ENCODE measurements around the gene ARID1B.

ARID1B gene

DNA sequence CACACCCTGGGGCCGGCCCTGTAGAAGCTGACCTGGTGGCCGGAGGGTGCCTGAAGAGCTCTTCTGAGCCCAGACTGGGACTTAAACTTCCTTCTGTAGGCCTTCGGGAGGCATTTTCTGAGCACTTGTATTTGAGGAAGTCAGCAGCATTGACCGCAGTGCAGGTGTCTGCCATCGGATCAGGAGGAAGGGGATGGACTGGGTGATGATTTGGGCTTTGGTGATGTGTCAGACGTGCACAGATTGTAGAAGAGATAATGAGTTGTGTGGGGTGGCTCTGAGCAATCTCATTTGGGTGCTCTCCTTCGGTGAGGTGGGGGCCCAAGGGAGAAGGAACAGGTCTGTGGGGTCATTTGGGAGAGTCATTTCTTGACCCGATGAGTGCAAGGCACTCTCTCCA lies 150.9 kb downstream of the ARID1B start:
- Histone ChIP-seq H3K9me2 (replicated peaks; ENCODE audit: insufficient read depth, low read length) (no peaks in the 10 kb centered on the region), H3K4me2 (ENCODE audit: low read depth, low read length) (no peak overlapping the region), H3K4me3 (ENCODE audit: low read length) (no peak overlapping the region), H3K4me1 (ENCODE audit: low read length) (peaks cover 11% of the 10 kb centered on the region), H3K27me3 (replicated peaks; ENCODE audit: insufficient read depth, low read length) (no peaks in the 10 kb centered on the region), H4K20me1 (ENCODE audit: insufficient read depth, low read length) (no peaks in the 10 kb centered on the region), H3K27ac (ENCODE audit: low read length) (no peak overlapping the region), H3F3A (ENCODE audit: insufficient read depth, low read length) (no peaks in the 10 kb centered on the region; the same call in 1 of the 2 replicates), H3K9ac (ENCODE audit: low read length) (no peak overlapping the region), H3K9me3 (replicated peaks; ENCODE audit: insufficient read depth, low read length) (no peaks in the 10 kb centered on the region), H2AFZ (ENCODE audit: low read length) (no peak overlapping the region), H3K36me3 (replicated peaks; ENCODE audit: insufficient read depth, low read length) (no peaks in the 10 kb centered on the region), H3K79me2 (ENCODE audit: low read length) (peaks cover 61% of the 10 kb centered on the region)
- DNase-seq, result no peak
- TF ChIP-seq, protein P1, sequence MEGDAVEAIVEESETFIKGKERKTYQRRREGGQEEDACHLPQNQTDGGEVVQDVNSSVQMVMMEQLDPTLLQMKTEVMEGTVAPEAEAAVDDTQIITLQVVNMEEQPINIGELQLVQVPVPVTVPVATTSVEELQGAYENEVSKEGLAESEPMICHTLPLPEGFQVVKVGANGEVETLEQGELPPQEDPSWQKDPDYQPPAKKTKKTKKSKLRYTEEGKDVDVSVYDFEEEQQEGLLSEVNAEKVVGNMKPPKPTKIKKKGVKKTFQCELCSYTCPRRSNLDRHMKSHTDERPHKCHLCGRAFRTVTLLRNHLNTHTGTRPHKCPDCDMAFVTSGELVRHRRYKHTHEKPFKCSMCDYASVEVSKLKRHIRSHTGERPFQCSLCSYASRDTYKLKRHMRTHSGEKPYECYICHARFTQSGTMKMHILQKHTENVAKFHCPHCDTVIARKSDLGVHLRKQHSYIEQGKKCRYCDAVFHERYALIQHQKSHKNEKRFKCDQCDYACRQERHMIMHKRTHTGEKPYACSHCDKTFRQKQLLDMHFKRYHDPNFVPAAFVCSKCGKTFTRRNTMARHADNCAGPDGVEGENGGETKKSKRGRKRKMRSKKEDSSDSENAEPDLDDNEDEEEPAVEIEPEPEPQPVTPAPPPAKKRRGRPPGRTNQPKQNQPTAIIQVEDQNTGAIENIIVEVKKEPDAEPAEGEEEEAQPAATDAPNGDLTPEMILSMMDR (IDR thresholded peaks at IDR 0.05; ENCODE audit: low read length), result no peak
- no peak for TF ChIP-seq EZH2 (optimal IDR thresholded peaks at IDR 0.05; ENCODE audit: low read depth, low read length)
- no peak for TF ChIP-seq EZH2phosphoT487 (IDR thresholded peaks at IDR 0.05; ENCODE audit: low read length)

DNA sequence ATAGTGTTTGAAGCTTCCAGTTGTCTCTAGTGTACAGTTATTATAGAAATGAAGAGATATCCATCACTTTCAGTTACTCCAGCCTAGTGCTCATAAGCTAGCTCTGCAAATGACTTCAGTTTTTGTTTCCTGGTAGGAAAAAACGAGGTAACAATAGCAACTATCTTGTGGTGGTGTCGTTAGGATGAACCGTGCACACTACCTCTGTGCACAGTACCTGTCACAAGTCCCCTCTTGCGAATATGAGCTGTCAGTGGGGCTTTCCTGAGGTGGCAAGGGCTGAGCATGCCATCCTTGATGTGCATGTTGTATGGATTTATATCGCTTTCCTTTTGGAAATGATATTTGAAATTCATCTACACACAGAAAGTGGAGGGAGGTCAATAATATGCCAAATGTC lies 151.8 kb downstream of the ARID1B start:
- H3K79me2 ChIP-seq (ENCODE audit: low read length), result peaks cover 65% of the 10 kb centered on the region
- H2AFZ ChIP-seq (ENCODE audit: low read length), result no peak overlapping the region
- no peaks in the 10 kb centered on the region for H3K27me3 ChIP-seq (replicated peaks; ENCODE audit: insufficient read depth, low read length)
- H4K20me1 ChIP-seq (ENCODE audit: insufficient read depth, low read length), result no peaks in the 10 kb centered on the region
- H3K27ac ChIP-seq (ENCODE audit: low read length), result no peak overlapping the region
- no peak overlapping the region for H3K4me2 ChIP-seq (ENCODE audit: low read depth, low read length)
- H3K9me2 ChIP-seq (replicated peaks; ENCODE audit: insufficient read depth, low read length), result no peaks in the 10 kb centered on the region
- peaks cover 11% of the 10 kb centered on the region for H3K4me1 ChIP-seq (ENCODE audit: low read length)
- H3K4me3 ChIP-seq (ENCODE audit: low read length), result no peak overlapping the region
- H3K9me3 ChIP-seq (replicated peaks; ENCODE audit: insufficient read depth, low read length), result no peaks in the 10 kb centered on the region
- no peaks in the 10 kb centered on the region; the same call in 1 of the 2 replicates for H3F3A ChIP-seq (ENCODE audit: insufficient read depth, low read length)
- TF ChIP-seq, protein P1 (IDR thresholded peaks at IDR 0.05; ENCODE audit: low read length), result no peak
- TF ChIP-seq EZH2phosphoT487 (IDR thresholded peaks at IDR 0.05; ENCODE audit: low read length) (no peak), EZH2 (optimal IDR thresholded peaks at IDR 0.05; ENCODE audit: low read depth, low read length) (no peak)
- H3K36me3 ChIP-seq (replicated peaks; ENCODE audit: insufficient read depth, low read length), result no peaks in the 10 kb centered on the region
- DNase-seq, result no peak
- no peak overlapping the region for H3K9ac ChIP-seq (ENCODE audit: low read length)

DNA sequence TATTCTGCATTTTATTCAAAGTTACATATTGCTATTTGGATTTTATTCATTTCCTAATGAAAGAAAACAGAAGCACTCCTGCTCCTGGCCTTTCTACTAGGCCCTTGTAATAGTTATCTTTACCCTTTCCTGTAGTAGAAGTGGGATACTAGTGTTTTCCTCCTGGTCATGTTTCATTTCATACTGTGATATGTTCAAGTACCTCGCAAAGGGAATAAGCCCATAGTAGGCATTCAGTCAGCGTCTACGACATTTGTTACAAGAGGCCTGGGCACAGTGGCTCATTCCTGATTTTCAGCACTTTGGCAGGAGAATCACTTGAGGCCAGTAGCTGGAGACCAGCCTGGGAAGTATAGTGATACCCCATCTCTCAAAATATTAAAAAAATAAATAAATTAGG lies 154.1 kb downstream of the ARID1B start:
- no peaks in the 10 kb centered on the region for H3K27me3 ChIP-seq (replicated peaks; ENCODE audit: insufficient read depth, low read length)
- no peak overlapping the region for H3K4me3 ChIP-seq (ENCODE audit: low read length)
- H3K4me1 ChIP-seq (ENCODE audit: low read length), result peaks cover 3% of the 10 kb centered on the region; the same call in 1 of the 2 replicates
- TF ChIP-seq EZH2 (optimal IDR thresholded peaks at IDR 0.05; ENCODE audit: low read depth, low read length) (no peak), EZH2phosphoT487 (IDR thresholded peaks at IDR 0.05; ENCODE audit: low read length) (no peak)
- TF ChIP-seq, protein P1 (IDR thresholded peaks at IDR 0.05; ENCODE audit: low read length), result no peak
- H3F3A ChIP-seq (ENCODE audit: insufficient read depth, low read length), result no peaks in the 10 kb centered on the region
- H3K79me2 ChIP-seq (ENCODE audit: low read length), result peaks cover 68% of the 10 kb centered on the region
- no peaks in the 10 kb centered on the region for H3K36me3 ChIP-seq (replicated peaks; ENCODE audit: insufficient read depth, low read length)
- no peak overlapping the region for H3K9ac ChIP-seq (ENCODE audit: low read length)
- no peaks in the 10 kb centered on the region for H3K9me2 ChIP-seq (replicated peaks; ENCODE audit: insufficient read depth, low read length)
- H3K27ac ChIP-seq (ENCODE audit: low read length), result no peak overlapping the region
- H4K20me1 ChIP-seq (ENCODE audit: insufficient read depth, low read length), result no peaks in the 10 kb centered on the region
- no peak for DNase-seq
- H3K9me3 ChIP-seq (replicated peaks; ENCODE audit: insufficient read depth, low read length), result no peaks in the 10 kb centered on the region
- H3K4me2 ChIP-seq (ENCODE audit: low read depth, low read length), result no peak overlapping the region
- no peak overlapping the region for H2AFZ ChIP-seq (ENCODE audit: low read length)

Measured in MM.1S (cell line).